K562 (cell line): Measurements from ENCODE around the gene KCTD19. TPM values are rescaled to one million over a fixed set of nuclear protein-coding genes. Genes with fewer than 3 reads are reported as not detected.

Experiments
- CC2D1A ChIP-seq: fragments of 450-650 bp; IDR thresholded peaks from 2 replicates; pipeline ENCODE4 v1.6.1; 2017; ENCODE audit warnings: mild to moderate bottlenecking
- CREM ChIP-seq: IDR thresholded peaks from 2 replicates; pipeline ENCODE4 v1.6.1; 2014; ENCODE audit warnings: antibody characterized with exemption, low read depth
- ELF1 ChIP-seq: fragments of 200-800 bp; sonication (Bioruptor generic); IDR thresholded peaks from 2 replicates; pipeline ENCODE4 v1.6.1; 2016; ENCODE audit warnings: missing genetic modification characterization, missing compliant biosample characterization
- ELF2 ChIP-seq: fragments of 250-450 bp; sonication (Bioruptor Pico); IDR thresholded peaks from 2 replicates; pipeline ENCODE4 v1.5.0; 2021; ENCODE audit warnings: mild to moderate bottlenecking
- GABPB2 ChIP-seq: fragments of 250-450 bp; sonication (Bioruptor Pico); conservative IDR thresholded peaks from 2 replicates; pipeline ENCODE4 v1.5.1; 2021; ENCODE audit warnings: mild to moderate bottlenecking
- GATAD2B ChIP-seq: fragments of 450-650 bp; IDR thresholded peaks from 2 replicates; pipeline ENCODE4 v1.6.1; 2017; ENCODE audit warnings: mild to moderate bottlenecking, borderline replicate concordance
- PHB2 ChIP-seq: fragments of 450-650 bp; IDR thresholded peaks from 2 replicates; pipeline ENCODE4 v1.6.1; 2017; ENCODE audit warnings: low read depth
- PHF20 ChIP-seq: fragments of 450-650 bp; IDR thresholded peaks from 2 replicates; pipeline ENCODE4 v1.6.1; 2018; ENCODE audit not compliant: partially characterized antibody
- RAD21 ChIP-seq, 2 experiments: fragments of 250-450 bp in 1 of 2; fragments of 450-650 bp in 1 of 2; sonication (Bioruptor Pico) in 1 of 2; formaldehyde crosslinking in 1 of 2; IDR thresholded peaks in 1 of 2; conservative IDR thresholded peaks in 1 of 2; 2 replicates each; pipeline versions ENCODE4 v1.4.0 to v1.8.0; 2020 to 2022; ENCODE audit warnings: mild to moderate bottlenecking in 2 of 2, moderate library complexity in 1 of 2
- SMAD2 ChIP-seq: fragments of 150-350 bp; IDR thresholded peaks from 2 replicates; pipeline ENCODE4 v1.6.1; 2014; ENCODE audit warnings: low read depth, mild to moderate bottlenecking, low read length
- SPI1 ChIP-seq: IDR thresholded peaks from 2 replicates; pipeline ENCODE4 v1.6.1; 2011; ENCODE audit warnings: low read depth, low read length, control low read depth, borderline replicate concordance
- TAF15 ChIP-seq: fragments of 200-400 bp; formaldehyde crosslinking; IDR thresholded peaks from 2 replicates; pipeline ENCODE4 v1.6.1; 2017; ENCODE audit warnings: mild to moderate bottlenecking, low read depth, low read length, moderate library complexity
- ZEB2 ChIP-seq: fragments of 450-650 bp; IDR thresholded peaks from 2 replicates; pipeline ENCODE4 v1.6.1; 2016
- ZNF431 ChIP-seq: sonication (generic); formaldehyde crosslinking; IDR thresholded peaks from 2 replicates; pipeline ENCODE4 v1.8.0; 2022; ENCODE audit warnings: mild to moderate bottlenecking, missing genetic modification reagents
- ZNF830 ChIP-seq: fragments of 250-450 bp; sonication (Bioruptor Pico); IDR thresholded peaks from 2 replicates; pipeline ENCODE4 v1.5.0; 2021; ENCODE audit warnings: mild to moderate bottlenecking
- polyA plus RNA-seq, 8 experiments: library from polyadenylated mRNA; depleted of rRNA in 4 of 8; stranded (reverse) in 5 of 8; unstranded in 3 of 8; fragments of >200 nt; fragmentation: Nextera tagmentation in 2 of 8; fragmentation: Illumina TruSeq in 1 of 8; extraction: Ambion mirVana in 2 of 8; extraction: Trizol in 1 of 8; gene quantifications; 2 replicates each; pipeline versions ENCODE4 v1.2.1 to v1.2.3, GENCODE V29; 2011 to 2014; ENCODE audit warnings: inconsistent platforms in 1 of 8, missing spikeins in 1 of 8
- total RNA-seq, 7 experiments: library from RNA; depleted of rRNA in 6 of 7; stranded (reverse); fragments of >200 nt in 6 of 7; fragmentation: Illumina TruSeq in 2 of 7; extraction: Trizol in 2 of 7; gene quantifications; 2 replicates each; pipeline versions ENCODE4 v1.2.1 to v1.2.3, GENCODE V29; 2011 to 2021; ENCODE audit warnings: low replicate concordance in 1 of 7
- TF ChIP-seq, protein P1 (sequence below): fragments of 450-650 bp; IDR thresholded peaks from 2 replicates; pipeline ENCODE4 v1.7.0; 2016; ENCODE audit warnings: borderline replicate concordance
- TF ChIP-seq, protein P2 (sequence below): fragments of 450-650 bp; formaldehyde crosslinking; IDR thresholded peaks from 2 replicates; pipeline ENCODE4 v1.4.0; 2022; ENCODE audit warnings: mild to moderate bottlenecking, moderate library complexity
- TF ChIP-seq, protein P3 (sequence below): fragments of 250-450 bp; sonication (Bioruptor Pico); IDR thresholded peaks from 2 replicates; pipeline ENCODE4 v1.9.0; 2021; ENCODE audit warnings: mild to moderate bottlenecking, inconsistent platforms

The KCTD19 gene
- total and polyA plus RNA-seq, 9 of the 15 experiments (the other 6 are each of a cell fraction or from before 2014, with no cell fraction given) = 0.03 to 0.91 (median 0.22) TPM; not detected in 2

DNA sequence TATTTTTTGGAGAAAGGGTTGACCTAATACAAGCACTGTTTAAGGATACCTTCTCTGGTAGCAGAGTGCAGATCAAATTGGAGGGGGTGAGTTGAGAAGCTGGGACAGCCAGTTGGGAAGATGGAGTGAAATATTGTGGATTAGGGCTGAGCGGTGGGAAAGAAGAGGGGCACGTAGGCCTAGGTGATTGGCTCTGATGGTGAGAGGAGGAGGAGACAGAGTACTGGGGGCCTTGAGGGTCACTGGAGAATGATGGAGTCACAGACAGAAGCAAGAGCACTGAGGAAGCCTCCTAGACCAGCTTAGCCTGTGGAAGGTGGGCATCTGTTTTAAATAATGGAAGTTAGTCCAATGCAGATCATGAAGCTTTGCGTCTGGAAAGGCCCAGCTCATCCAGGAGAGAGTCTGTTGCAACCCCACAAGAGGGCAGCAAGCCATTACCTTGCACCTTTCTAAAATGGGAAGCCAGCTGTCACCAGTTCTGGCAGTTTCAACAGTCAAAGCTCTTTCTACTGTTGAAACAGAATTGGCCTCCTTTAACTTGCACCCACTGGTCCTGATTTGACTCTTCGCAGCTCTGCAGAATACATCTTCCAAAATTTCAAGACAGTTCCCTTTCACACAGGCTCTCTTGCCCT lies 66.0 kb downstream of the KCTD19 start (continued):
- TF ChIP-seq, protein P1, sequence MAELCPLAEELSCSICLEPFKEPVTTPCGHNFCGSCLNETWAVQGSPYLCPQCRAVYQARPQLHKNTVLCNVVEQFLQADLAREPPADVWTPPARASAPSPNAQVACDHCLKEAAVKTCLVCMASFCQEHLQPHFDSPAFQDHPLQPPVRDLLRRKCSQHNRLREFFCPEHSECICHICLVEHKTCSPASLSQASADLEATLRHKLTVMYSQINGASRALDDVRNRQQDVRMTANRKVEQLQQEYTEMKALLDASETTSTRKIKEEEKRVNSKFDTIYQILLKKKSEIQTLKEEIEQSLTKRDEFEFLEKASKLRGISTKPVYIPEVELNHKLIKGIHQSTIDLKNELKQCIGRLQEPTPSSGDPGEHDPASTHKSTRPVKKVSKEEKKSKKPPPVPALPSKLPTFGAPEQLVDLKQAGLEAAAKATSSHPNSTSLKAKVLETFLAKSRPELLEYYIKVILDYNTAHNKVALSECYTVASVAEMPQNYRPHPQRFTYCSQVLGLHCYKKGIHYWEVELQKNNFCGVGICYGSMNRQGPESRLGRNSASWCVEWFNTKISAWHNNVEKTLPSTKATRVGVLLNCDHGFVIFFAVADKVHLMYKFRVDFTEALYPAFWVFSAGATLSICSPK = no peak
- TF ChIP-seq ZNF830 (CRISPR knock-in tag) (no peak), RAD21 (CRISPR knock-in tag; conservative IDR thresholded peaks at IDR 0.05 in 1 of 2, IDR thresholded peaks at IDR 0.05 in 1 of 2) (peak; percentile 92 to 97), TAF15 (no peak), PHB2 (no peak), GABPB2 (no peak), SMAD2 (no peak), ZNF431 (no peak), SPI1 (peak; percentile 63; the same call in 1 of the 2 replicates), CC2D1A (peak; percentile 80), CREM (no peak), ZEB2 (no peak), ELF1 (tag) (no peak), ELF2 (CRISPR knock-in tag) (no peak), PHF20 (no peak), GATAD2B (no peak)
- TF ChIP-seq, protein P2, sequence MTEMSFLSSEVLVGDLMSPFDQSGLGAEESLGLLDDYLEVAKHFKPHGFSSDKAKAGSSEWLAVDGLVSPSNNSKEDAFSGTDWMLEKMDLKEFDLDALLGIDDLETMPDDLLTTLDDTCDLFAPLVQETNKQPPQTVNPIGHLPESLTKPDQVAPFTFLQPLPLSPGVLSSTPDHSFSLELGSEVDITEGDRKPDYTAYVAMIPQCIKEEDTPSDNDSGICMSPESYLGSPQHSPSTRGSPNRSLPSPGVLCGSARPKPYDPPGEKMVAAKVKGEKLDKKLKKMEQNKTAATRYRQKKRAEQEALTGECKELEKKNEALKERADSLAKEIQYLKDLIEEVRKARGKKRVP (CRISPR knock-in tag) = no peak
- TF ChIP-seq, protein P3, sequence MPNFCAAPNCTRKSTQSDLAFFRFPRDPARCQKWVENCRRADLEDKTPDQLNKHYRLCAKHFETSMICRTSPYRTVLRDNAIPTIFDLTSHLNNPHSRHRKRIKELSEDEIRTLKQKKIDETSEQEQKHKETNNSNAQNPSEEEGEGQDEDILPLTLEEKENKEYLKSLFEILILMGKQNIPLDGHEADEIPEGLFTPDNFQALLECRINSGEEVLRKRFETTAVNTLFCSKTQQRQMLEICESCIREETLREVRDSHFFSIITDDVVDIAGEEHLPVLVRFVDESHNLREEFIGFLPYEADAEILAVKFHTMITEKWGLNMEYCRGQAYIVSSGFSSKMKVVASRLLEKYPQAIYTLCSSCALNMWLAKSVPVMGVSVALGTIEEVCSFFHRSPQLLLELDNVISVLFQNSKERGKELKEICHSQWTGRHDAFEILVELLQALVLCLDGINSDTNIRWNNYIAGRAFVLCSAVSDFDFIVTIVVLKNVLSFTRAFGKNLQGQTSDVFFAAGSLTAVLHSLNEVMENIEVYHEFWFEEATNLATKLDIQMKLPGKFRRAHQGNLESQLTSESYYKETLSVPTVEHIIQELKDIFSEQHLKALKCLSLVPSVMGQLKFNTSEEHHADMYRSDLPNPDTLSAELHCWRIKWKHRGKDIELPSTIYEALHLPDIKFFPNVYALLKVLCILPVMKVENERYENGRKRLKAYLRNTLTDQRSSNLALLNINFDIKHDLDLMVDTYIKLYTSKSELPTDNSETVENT = no peak
